NCI-H69 (cell line): ENCODE measurements around the gene NAGA.
"Not testable (repeated sequence)": the region's sequence is repeated elsewhere in the genome, so short reads cannot be mapped to it uniquely, and the experiment has no call there.

Source experiments
- DNase-seq: peaks from one replicate; lab custom pipeline; 2025; lab: John Stamatoyannopoulos, UW

NAGA gene

GRCh38 chr22:42070517-42071422 lies at the start of gene NAGA:
Gene NAGA (minus strand): TSS chr22:42070812. CDS start chr22:42070297, 515 bp downstream.
- peak; percentile 99 for DNase-seq

DNA sequence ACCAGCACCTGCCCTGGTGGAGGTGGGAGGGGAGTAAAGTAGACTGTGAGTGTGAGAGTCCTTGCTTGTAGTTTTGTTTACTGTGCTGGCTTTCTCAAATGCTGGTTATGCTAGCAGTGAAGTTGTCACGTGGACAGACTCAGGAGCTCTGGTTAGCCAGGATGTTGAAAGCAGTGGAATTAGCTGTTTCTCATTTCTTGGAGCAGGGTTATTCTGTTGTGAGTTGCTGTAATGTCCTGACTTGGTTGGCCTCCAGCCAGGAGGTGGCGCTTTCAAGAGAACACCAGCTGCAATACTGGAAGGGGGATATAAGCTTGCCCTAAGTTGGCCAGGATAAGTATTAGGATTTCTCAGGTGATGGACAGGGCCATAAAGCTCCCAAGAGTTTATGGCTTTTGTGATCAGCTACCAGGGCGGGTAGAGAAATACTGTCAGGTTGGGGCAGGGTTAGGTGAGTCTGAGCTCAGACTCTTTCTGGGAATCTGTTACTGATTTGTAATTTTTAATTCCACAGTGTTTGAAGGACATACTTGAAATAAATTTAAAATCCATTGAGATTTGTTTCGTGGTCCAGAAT lies 46.3 kb upstream of the NAGA start:
- peak; percentile 17 for DNase-seq

DNA sequence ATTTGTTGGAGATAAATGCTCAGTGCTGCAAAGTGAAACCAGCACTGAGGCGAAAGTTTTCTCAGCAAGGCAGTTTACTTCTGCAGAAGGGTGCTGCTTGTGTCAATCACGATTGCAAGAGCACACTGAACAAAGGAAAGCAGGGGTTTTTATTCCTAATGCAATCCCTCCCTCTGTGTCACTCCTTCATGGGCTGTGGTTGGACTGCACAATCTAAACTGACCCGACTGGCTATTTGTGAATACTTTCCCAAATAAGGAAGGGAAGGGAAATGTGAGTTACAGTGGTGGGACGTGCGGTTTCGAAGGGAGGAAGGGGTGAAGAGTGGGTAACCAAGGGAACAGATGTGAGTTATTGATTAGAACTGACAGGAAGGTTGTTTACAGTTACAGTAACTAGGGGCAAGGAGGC lies 44.8 kb upstream of the NAGA start:
- not testable (repeated sequence) for DNase-seq

DNA sequence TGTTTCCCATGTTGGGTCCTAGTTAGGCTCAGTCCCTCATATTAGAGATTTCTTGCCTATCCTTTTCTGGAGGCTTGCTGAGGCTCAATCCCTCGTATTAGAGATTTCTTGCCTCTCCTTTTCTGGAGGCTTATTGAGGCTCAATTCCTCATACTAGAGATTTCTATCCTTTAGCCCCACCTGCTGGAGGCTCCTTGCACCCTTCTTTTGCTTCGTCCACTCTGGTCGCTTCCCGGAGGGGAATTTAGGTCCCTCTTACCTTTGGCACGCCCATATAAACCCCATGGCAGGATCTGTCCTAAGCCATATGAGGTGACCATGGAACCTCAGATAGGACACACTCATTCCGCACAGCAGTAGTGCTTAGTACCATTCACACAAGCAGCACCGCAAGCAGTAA lies 44.1 kb upstream of the NAGA start:
- peak; percentile 48 for DNase-seq

DNA sequence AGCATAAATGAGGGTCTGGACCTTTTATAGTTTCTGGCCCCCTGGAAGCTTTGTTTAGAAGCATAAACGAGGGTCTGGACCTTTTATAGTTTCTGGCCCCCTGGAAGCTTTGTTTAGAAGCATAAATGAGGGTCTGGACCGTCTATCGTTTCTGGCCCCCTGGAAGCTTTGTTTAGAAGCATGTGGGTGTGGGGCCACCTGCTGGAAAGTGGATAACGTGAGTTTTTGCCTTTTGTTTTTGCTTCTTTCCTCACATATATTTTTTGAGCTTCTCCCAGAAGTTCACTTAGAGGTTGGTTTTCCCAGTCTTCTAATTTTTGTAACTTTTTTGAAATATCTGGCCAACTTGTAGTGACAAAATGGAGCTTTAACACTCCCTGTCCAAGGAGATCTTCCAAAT lies 42.2 kb upstream of the NAGA start:
- DNase-seq: peak; percentile 51

DNA sequence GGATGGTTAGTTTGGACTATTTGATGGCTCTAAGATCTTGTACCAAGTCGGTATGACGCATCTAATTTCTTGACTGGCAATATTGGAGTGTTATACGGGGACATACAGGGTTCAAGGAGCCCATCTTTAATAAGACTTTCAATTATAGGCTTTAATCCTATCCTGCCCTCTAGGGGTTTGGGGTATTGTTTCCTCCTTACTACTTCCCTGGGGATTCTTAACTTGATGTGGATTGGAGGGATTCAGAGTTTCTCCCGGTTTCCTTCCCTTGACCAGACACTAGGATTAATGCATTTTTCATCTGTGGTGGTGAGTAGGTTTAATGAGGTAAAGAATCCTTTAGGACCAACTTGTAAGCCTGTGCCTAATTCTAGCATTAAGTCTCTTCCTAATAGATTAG lies 41.2 kb upstream of the NAGA start:
- DNase-seq: peak; percentile 31

GRCh38 chr22:42108848-42109247 lies 38.2 kb upstream of the NAGA start:
- DNase-seq: no peak

DNA sequence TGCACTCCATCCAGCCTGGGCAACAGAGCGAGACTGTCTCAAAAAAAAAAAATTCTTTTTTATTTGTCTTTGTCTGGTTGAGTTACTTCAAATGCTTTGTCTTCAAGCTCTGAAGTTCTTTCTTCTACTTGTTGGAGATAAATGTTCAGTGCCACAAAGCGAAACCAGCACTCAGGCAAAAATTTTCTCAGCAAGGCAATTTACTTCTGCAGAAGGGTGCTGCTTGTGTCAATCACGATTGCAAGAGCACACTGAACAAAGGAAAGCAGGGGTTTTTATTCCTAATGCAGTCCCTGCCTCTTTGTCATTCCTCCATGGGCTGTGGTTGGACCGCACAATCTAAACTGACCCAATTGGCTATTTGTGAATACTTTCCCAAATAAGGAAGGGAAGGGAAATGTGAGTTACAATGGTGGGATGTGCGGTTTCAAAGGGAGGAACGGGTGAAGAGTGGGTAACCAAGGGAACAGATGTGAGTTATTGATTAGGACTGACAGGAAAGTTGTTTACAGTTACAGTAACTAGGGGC lies 33.8 kb upstream of the NAGA start:
- DNase-seq: not testable (repeated sequence)

GRCh38 chr22:42101199-42101598 lies 30.6 kb upstream of the NAGA start:
- no peak for DNase-seq

GRCh38 chr22:42091455-42091782 lies 20.8 kb upstream of the NAGA start:
- DNase-seq: peak; percentile 71

GRCh38 chr22:42090596-42091454 lies 20.2 kb upstream of the NAGA start, which contains the start of gene NDUFA6:
Gene NDUFA6 (minus strand): TSS chr22:42090772. CDS start chr22:42090744, 28 bp downstream.
- DNase-seq: peak; percentile 100

DNA sequence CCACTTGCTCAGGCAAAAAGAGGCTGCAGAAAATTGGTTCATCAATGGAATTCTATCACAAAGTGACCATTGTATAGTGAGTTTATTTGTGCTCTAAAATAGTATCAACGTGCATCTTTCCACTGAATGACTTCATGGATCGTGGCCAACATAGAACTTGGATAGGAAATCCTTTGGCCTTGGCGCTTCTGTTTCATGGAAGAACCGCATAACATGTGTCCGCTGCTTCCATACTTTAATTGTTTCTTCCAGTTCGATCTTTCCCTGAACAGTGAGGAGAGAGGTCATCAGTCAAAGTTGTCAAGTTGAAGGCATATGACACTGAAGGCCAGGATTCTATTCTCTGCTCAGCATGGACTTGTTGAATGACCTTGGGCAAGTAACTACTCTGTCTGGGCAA lies 15.4 kb upstream of the NAGA start:
- no peak for DNase-seq

- DNase-seq: no peak
Observed at GRCh38 chr22:42084874-42085273, 14.3 kb upstream of the NAGA start.

- DNase-seq: no peak
Observed at GRCh38 chr22:42083119-42083518, 12.5 kb upstream of the NAGA start.

DNA sequence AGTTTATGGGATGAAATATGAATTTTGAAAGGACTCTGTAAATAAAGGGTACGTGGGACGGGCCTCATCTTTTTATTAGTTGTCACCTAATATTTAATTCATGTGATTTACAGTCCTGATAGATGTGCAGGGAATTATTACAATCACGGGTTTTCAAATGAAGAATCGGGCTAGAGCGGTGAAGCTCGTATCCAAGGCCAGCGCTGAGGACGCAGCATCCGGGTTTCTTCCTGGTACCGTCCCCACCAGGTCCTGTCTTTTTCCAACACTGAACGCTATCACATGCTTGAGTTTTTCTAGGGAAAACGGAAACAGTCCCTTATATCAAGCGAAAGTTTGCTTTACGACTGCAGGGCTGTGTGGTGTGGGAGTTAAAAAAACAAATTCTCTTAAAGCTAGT lies 9.7 kb upstream of the NAGA start:
- DNase-seq: peak; percentile 65

GRCh38 chr22:42079319-42080251 lies 9.0 kb upstream of the NAGA start, which contains the start of gene SMDT1:
Gene SMDT1 (plus strand): TSS chr22:42079700. CDS start chr22:42079769, 69 bp downstream.
- peak; percentile 100 for DNase-seq

DNA sequence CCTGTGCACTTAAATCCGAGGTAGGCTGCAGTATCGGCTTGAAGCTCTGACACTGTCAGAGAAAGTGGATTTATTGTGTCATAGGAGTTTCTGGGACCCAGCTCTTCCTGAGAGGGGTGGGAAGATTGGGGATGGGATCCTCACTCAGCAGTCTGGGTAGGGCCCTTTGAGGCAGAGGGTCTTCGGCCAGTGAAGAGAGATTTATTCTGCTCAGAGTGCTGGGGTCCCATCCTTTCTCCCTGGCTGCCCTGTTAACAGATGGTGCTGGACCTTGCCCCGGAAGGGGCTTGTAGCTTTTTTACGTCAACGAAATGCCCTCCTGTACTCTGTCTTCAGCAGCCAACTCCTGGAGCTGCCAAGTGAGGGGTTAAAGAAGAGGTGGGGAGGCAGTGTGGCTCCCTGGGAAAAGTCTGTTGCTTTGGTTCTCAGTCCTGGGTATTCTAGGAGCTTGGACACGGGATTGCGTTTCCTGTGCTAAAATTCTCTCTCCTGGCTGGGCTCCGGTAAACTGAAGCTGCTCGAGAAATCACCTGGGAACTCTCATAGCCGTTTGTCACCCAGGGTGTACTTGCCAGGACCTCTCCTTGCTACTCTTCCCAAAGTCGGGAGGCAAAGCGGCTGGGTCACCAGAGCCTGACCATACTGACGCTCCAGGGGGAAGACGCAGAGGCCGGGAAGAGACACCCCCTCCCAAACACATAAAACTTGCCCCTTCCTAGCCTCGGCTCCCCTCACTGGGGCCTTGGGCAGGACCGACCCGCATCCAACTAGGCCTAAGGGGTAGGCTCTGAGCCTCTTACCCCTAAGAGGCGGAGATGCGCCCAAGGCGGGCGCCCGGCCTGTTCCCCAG lies 8.1 kb upstream of the NAGA start:
- DNase-seq: no peak

DNA sequence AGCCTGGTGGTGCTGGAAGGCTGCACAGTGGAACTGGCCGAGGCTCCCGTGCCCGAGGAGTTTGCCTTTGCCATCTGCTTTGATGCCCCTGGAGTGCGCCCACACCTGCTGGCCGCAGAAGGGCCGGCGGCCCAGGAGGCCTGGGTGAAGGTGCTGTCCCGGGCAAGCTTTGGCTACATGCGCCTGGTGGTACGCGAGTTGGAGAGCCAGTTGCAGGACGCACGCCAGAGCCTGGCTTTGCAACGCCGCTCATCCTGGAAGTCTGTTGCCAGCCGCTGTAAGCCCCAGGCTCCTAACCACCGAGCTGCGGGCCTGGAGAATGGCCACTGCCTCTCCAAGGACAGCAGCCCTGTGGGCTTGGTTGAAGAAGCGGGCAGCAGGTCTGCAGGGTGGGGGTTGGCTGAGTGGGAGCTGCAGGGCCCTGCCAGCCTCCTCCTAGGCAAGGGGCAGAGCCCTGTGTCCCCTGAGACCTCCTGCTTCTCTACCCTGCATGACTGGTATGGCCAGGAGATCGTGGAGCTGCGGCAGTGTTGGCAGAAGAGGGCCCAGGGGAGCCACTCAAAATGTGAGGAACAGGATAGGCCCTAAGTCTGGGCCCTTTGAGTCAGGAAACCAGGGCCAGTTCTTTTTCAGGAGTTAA lies 7.0 kb upstream of the NAGA start:
- DNase-seq: no peak

- no peak for DNase-seq
Observed at GRCh38 chr22:42076764-42077485, 6.3 kb upstream of the NAGA start.
